ENCODE data around the gene RABEP2. TPM values are rescaled to one million over a fixed set of nuclear protein-coding genes. Genes with fewer than 3 reads are reported as not detected.
"Not testable (repeated sequence)": the region's sequence is repeated elsewhere in the genome, so short reads cannot be mapped to it uniquely, and the experiment has no call there.

Gene RABEP2
- total RNA-seq, 2 experiments from 2014 or later: 11.6 to 14.0 TPM

DNA sequence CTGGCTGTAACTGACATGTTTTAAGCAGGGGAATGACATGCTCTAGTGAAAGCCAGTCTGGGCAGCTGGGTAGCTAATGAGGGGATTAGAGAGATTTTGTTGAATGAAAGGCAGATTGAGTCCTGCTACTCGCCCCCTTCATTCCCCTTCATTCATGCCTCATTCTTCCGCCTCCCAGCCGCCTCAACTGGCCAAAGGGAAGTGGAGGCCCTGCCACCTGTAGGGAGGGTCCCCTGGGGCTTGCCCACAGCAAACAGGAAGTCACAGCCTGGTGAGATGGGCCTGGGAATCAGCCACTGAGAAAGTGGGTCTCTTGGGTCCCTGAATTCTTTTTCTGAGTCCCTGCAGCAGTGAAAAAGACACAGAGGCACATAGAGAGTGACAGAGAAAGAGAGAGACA, 5.6 kb upstream of the RABEP2 start:
- H3K4me3 Mint-ChIP-seq: no peak overlapping the region
- no peaks in the 10 kb centered on the region for H3K36me3 Mint-ChIP-seq (ENCODE audit: low read depth)
- DNase-seq: peak; percentile 28
- peaks cover 20% of the 10 kb centered on the region for H3K4me1 Mint-ChIP-seq (ENCODE audit: low read depth)
- H3K9me3 Mint-ChIP-seq: no peaks in the 10 kb centered on the region
- intact Hi-C loops (cut with micrococcal nuclease): no loop called here
- H3K27me3 Mint-ChIP-seq (ENCODE audit: low read depth): no peaks in the 10 kb centered on the region
- H3K27ac Mint-ChIP-seq: peak overlapping the region; percentile 37
- CTCF ChIA-PET: no interaction called here

DNA sequence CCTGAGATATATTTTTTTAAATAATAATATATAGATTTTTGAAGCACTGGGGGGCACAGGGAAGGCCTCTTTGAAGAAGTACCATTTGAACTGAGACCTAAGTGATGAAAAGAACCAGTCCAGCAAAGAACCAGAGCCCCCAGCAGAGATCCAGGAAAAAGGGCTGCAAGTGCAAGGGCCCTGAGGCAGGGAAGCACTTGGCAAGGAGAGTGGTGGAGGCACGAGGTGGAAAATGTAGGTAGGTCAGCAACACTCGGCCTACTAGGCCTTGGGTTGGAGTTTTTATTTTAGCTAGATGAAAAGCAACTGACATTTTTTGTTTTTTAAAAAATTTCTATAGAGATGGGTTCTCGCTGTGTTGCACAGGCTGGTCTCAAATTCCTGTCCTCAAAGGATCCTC, 5.2 kb upstream of the RABEP2 start:
- intact Hi-C loops (cut with micrococcal nuclease): no loop called here
- Mint-ChIP-seq H3K27me3 (ENCODE audit: low read depth) (no peaks in the 10 kb centered on the region), H3K4me3 (no peak overlapping the region), H3K4me1 (ENCODE audit: low read depth) (peaks cover 16% of the 10 kb centered on the region), H3K9me3 (no peaks in the 10 kb centered on the region), H3K27ac (peak overlapping the region; percentile 37), H3K36me3 (ENCODE audit: low read depth) (no peaks in the 10 kb centered on the region)
- CTCF ChIA-PET: no interaction called here
- no peak for DNase-seq

DNA sequence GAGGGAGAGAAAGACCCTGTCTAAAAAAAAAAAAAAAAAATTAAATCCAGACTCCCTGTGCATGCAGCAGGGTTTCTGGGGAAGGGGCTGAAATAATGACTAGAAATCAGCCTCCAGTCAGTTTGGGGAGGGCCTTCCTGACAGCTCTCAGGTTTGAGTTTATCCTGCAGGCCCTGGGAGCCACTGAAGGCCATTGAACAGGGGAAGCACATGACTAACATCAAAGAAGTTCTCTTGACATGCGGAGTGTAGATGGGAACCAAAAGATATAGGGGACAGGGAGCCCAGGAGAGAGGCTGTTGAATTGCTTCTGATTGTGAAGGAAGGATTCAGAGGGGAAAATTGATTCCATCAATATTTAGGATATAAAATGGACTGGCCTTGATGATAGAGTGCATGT, 2.8 kb upstream of the RABEP2 start:
- CTCF ChIA-PET: interaction anchor here (3.5 kb wide), 1 partner anchor 17 kb away, joined by 26 read pairs; no protein-coding TSS in a partner anchor
- intact Hi-C loops (cut with micrococcal nuclease): no loop called here
- DNase-seq: no peak

DNA sequence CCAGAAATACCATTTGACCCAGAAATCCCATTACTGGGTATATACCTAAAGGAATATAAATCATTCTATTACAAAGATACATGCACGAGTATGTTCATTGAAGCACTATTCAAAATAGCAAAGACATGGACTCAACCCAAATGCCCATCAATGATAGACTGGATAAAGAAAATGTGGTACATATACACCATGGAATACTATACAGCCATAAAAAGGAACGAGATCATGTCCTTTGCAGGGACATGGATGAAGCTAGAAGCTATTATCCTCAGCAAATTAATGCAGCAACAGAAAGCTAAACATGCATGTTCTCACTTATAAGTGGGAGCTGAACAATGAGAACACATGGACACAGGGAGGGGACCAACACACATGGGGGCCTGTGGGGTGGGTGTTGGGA, 1.2 kb upstream of the RABEP2 start:
- CTCF ChIA-PET: interaction anchor here (1.2 to 3.5 kb wide), 2 partner anchors 18 to 52 kb away, joined by 3 to 26 read pairs; no protein-coding TSS in a partner anchor
- DNase-seq; intact Hi-C loops (cut with micrococcal nuclease); H3K9me3 Mint-ChIP-seq; H3K27me3 Mint-ChIP-seq (ENCODE audit: low read depth); H3K36me3 Mint-ChIP-seq (ENCODE audit: low read depth): not testable (repeated sequence)
- Mint-ChIP-seq H3K4me1 (ENCODE audit: low read depth) (peaks cover 28% of the 10 kb centered on the region), H3K27ac (peak overlapping the region; percentile 99), H3K4me3 (peak overlapping the region; percentile 97)

More for the DNA sequence above, 2.8 kb upstream of the RABEP2 start:
- no peak overlapping the region for H3K27ac Mint-ChIP-seq
- no peaks in the 10 kb centered on the region for H3K27me3 Mint-ChIP-seq (ENCODE audit: low read depth)
- no peaks in the 10 kb centered on the region for H3K9me3 Mint-ChIP-seq
- H3K4me1 Mint-ChIP-seq (ENCODE audit: low read depth): peaks cover 28% of the 10 kb centered on the region
- no peaks in the 10 kb centered on the region for H3K36me3 Mint-ChIP-seq (ENCODE audit: low read depth)
- H3K4me3 Mint-ChIP-seq: no peak overlapping the region

DNA sequence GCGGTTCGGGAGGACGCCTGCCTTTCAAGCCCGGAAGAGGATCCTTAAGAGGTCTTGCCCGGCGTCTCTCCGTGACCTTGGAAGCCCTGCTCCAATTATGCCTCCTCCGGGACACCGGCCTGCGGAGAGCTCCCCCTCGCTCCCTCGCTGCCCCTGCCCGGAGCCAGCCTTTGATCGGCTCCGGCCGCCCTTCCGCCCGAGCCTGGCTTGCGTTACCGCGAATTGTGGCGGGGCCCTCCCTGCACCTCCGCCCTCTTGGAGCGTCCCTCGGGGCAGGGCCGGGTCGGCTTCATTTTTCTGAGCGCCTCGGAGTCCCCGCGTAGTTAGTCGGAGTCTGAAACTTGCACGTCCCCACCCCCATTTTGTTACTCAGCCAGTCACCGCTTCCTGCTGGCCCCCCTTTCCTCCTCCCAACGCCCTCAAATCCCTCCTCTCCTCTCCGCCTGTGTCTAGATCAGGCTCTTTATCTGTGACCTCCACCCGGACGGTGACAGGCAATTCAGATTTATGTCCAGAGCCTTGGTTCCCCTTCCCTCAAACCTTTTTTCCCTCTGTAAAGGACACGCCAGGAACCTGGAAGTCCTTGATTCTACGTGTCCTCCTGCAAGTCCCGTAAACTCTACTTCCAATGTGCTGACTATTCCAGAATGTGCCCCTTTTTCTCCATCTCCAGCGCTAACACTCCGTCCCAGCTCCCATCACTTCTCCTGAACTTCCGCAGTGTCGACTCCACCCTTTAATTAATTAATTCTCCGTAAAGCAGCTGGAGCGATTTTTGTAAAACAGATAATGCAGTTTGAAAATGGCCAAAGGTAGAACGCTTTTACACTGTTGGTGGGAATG, 569 bp upstream of the RABEP2 start:
- Mint-ChIP-seq H3K36me3 (ENCODE audit: low read depth) (peaks cover 4% of the 10 kb centered on the region), H3K9me3 (no peaks in the 10 kb centered on the region), H3K4me1 (ENCODE audit: low read depth) (peaks cover 22% of the 10 kb centered on the region), H3K27me3 (ENCODE audit: low read depth) (no peaks in the 10 kb centered on the region), H3K4me3 (peak overlapping the region; percentile 97), H3K27ac (peak overlapping the region; percentile 99)
- peak; percentile 94 for DNase-seq
- CTCF ChIA-PET: interaction anchor here (1.2 to 3.5 kb wide), 2 partner anchors 19 to 52 kb away, joined by 3 to 26 read pairs; no protein-coding TSS in a partner anchor
- intact Hi-C loops (cut with micrococcal nuclease): loop anchor here (1.0 to 2.0 kb wide), 6 partner anchors 11 to 101 kb away; partner anchors contain the start of genes NFATC2IP and TUFM

DNA sequence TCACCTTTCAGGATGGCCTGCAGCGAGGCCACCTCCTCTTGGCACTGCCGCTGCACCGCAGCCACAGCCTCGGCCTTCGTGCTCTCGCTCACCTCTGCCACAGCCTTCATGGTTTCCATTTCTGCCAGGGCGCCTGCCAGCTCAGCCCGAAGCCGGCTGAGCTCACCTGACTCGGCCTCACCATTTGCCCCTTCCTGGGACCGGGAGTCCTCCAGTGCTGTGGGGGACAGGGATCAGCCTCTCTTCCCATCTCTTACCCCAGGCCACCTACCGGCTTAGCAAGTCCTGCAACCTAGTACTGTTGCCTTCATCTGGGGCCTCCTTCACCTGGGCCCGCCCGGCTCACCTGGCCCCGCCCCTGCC, 658 bp downstream of the RABEP2 start:
- Mint-ChIP-seq H3K27me3 (ENCODE audit: low read depth) (no peaks in the 10 kb centered on the region), H3K4me1 (ENCODE audit: low read depth) (peaks cover 18% of the 10 kb centered on the region), H3K36me3 (ENCODE audit: low read depth) (peaks cover 5% of the 10 kb centered on the region), H3K27ac (peak overlapping the region; percentile 99), H3K4me3 (peak overlapping the region; percentile 97), H3K9me3 (no peaks in the 10 kb centered on the region)
- CTCF ChIA-PET: interaction anchor here (2.2 kb wide), 1 partner anchor 21 kb away, joined by 10 read pairs; no protein-coding TSS in a partner anchor
- DNase-seq: no peak
- intact Hi-C loops (cut with micrococcal nuclease): loop anchor here (1.0 to 2.0 kb wide), 2 partner anchors 44 to 61 kb away; partner anchors contain the start of gene SH2B1

DNA sequence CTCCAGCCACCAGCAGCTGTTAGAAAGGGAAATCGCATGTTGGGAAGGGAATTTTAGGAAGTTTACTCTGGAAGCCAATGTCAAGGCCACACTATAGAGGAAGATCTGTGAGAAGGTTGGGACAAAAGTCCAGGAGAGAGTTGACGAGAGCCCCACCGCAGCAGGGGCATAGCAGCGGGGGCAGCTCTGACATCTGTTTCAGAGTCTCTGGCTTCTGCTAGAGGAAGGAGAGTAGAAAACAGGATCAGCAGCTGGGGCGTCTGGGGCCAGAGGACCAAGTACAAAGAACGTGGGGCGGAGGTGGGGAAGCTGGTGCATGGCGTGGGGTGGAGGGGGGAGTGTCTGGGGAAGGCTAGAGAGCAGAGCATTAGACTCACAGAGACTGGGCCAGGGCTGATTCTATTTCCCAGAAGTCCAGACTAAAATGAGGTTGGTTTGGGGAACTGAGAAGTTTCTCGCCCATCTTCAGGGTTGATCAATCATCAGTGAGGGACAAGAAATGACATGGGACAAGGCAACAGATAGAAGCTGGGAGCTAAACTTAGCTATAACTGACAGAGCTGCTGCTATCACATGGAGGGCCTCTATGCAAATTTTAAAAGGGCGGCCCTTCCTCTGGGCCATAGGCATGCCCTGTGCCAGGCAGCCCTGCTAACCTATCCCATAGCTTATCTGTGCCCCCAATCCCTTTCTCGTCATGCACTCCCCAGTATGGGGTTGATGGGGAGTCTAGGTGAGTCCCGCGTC, 1.2 kb downstream of the RABEP2 start:
- Mint-ChIP-seq H3K27ac (peak overlapping the region; percentile 99), H3K27me3 (ENCODE audit: low read depth) (no peaks in the 10 kb centered on the region), H3K9me3 (no peaks in the 10 kb centered on the region), H3K4me3 (peak overlapping the region; percentile 97), H3K4me1 (ENCODE audit: low read depth) (peaks cover 18% of the 10 kb centered on the region), H3K36me3 (ENCODE audit: low read depth) (peaks cover 8% of the 10 kb centered on the region)
- CTCF ChIA-PET: interaction anchor here (2.2 kb wide), 1 partner anchor 21 kb away, joined by 10 read pairs; no protein-coding TSS in a partner anchor
- intact Hi-C loops (cut with micrococcal nuclease): loop anchor here (1.0 to 2.0 kb wide), 2 partner anchors 43 to 61 kb away; partner anchors contain the start of gene SH2B1
- no peak for DNase-seq

DNA sequence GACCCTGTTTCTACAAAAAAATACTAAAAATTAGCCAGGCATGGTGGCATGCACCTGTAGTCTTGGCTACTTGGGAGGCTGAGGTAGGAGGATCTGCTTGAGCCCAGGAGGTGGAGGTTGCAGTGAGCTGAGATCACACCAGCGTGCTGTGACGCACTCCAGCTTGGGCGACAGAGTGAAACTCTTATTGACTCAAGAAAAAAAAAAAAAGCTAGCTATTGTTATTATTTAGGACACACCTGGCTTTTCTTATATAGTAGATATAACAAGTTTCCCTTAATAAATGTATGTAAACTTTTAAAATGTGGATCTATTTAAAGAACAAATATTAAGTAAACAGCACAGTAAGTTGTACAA, 1.8 kb downstream of the RABEP2 start:
- Mint-ChIP-seq H3K4me1 (ENCODE audit: low read depth) (peaks cover 18% of the 10 kb centered on the region), H3K27ac (no peak overlapping the region), H3K4me3 (peak overlapping the region; percentile 43), H3K27me3 (ENCODE audit: low read depth) (no peaks in the 10 kb centered on the region), H3K9me3 (no peaks in the 10 kb centered on the region), H3K36me3 (ENCODE audit: low read depth) (peaks cover 8% of the 10 kb centered on the region)
- no peak for DNase-seq
- intact Hi-C loops (cut with micrococcal nuclease): no loop called here
- CTCF ChIA-PET: interaction anchor here (2.2 kb wide), 1 partner anchor 22 kb away, joined by 10 read pairs; no protein-coding TSS in a partner anchor

DNA sequence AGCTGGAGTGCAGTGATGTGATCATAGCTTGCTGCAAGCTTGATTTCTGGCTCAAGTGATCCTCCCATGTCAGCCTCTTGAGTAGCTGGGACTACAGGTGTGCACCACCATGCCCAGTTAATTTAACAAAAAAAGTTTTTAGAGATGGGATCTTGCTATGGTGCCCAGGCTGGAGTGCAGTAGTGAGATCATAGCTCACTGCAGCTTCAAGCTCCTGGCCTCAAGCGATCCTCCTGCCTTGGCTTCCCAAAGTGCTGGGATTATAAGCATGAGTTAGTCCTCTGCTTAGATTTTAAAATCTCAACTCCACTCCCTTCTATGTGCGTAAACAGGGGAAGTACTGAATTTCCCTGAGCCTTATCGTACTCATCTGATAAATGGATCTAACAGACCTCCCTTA, 6.3 kb downstream of the RABEP2 start:
- Mint-ChIP-seq H3K9me3 (no peaks in the 10 kb centered on the region), H3K27me3 (ENCODE audit: low read depth) (no peaks in the 10 kb centered on the region), H3K4me1 (ENCODE audit: low read depth) (peaks cover 3% of the 10 kb centered on the region), H3K4me3 (no peak overlapping the region), H3K36me3 (ENCODE audit: low read depth) (peaks cover 18% of the 10 kb centered on the region), H3K27ac (no peak overlapping the region)
- intact Hi-C loops (cut with micrococcal nuclease): no loop called here
- CTCF ChIA-PET: interaction anchor here (1.1 kb wide), 1 partner anchor 27 kb away, joined by 3 read pairs; no protein-coding TSS in a partner anchor
- DNase-seq: no peak

DNA sequence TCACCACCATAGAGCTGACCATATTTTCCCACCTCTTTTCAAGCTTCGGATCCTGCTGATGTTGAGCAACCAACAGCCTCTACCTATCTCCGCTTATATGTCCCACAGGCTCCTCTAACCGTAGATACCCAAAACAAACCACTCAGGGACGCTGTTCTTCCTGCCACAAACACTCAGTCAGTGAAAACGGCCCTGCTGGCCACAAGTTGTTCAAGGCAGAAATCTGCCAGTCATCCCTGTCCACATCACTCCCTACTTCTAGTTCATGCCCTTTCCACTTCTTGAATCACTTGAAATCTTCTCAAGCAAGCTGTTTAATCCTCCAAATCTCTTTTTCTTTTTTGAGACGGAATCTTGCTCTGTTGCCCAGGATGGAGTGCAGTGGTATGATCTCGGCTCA, 7.9 kb downstream of the RABEP2 start:
- no peaks in the 10 kb centered on the region for H3K9me3 Mint-ChIP-seq
- H3K36me3 Mint-ChIP-seq (ENCODE audit: low read depth): peaks cover 21% of the 10 kb centered on the region
- H3K27ac Mint-ChIP-seq: no peak overlapping the region
- no peak for DNase-seq
- CTCF ChIA-PET: no interaction called here
- H3K27me3 Mint-ChIP-seq (ENCODE audit: low read depth): no peaks in the 10 kb centered on the region
- no peak overlapping the region for H3K4me3 Mint-ChIP-seq
- intact Hi-C loops (cut with micrococcal nuclease): no loop called here
- no peaks in the 10 kb centered on the region for H3K4me1 Mint-ChIP-seq (ENCODE audit: low read depth)

DNA sequence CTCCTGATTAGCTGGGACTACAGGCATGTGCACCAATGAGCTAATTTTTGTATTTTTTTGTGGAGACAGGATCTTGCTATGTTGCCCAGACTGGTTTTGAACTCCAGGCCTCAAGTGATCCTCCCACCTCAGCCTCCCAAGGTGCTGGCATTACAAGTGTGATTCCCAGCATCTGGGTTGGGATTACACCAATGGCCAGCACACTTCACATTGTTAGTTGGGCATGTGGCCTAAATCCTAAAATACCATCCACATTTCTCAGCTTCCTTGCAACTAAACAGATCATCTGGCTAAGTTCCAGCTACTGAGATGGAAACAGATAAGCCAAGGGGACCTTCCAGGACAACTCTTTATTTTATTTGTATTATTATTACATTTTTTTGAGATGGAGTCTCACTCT, 9.9 kb downstream of the RABEP2 start:
- peaks cover 17% of the 10 kb centered on the region for H3K36me3 Mint-ChIP-seq (ENCODE audit: low read depth)
- H3K9me3 Mint-ChIP-seq: no peaks in the 10 kb centered on the region
- H3K27ac Mint-ChIP-seq: no peak overlapping the region
- no peaks in the 10 kb centered on the region for H3K27me3 Mint-ChIP-seq (ENCODE audit: low read depth)
- no peak for DNase-seq
- no peaks in the 10 kb centered on the region for H3K4me1 Mint-ChIP-seq (ENCODE audit: low read depth)
- CTCF ChIA-PET: no interaction called here
- H3K4me3 Mint-ChIP-seq: no peak overlapping the region
- intact Hi-C loops (cut with micrococcal nuclease): no loop called here

DNA sequence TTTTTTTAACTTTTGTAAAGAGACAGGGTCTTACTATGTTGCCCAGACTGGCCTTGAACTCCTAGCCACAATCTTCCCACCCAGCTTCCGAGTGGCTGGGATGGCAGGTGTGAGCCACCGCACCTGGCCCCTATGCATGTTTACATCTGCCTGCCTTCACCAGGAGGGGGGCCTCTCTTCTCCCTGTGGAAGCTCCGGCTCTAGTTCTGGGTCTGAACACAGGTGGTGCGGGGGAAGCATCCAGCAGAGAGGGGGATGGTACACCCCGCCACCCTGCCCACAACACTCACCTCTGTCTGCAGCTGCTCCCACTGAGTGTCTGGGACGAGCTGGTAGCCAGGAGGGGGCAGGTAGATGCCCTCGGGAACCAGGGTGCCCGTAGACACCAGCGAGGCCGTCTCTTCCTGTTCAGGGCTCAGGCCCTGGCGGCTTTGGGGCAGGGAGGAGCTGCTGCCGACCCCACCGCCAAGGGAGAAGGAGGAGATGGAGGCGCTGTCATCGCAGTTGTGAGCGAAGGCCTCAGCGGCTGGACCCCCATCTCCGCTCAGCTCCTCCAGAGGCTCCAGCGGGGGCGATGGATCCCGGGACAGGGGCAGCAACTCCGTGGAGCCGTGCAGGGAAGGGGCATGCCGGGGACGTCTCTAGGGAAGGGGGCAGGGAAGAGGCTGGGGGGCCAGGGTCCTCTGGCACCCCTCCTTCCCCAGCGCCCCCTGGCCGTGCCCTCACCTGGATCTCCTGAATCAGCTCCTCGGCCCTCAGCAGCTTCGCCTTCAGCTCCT, 10.9 kb downstream of the RABEP2 start:
- Mint-ChIP-seq H3K27ac (no peak overlapping the region), H3K4me3 (no peak overlapping the region), H3K9me3 (no peaks in the 10 kb centered on the region), H3K4me1 (ENCODE audit: low read depth) (no peaks in the 10 kb centered on the region), H3K36me3 (ENCODE audit: low read depth) (peaks cover 14% of the 10 kb centered on the region), H3K27me3 (ENCODE audit: low read depth) (no peaks in the 10 kb centered on the region)
- intact Hi-C loops (cut with micrococcal nuclease): no loop called here
- CTCF ChIA-PET: interaction anchor here (1.1 kb wide), 1 partner anchor 31 kb away, joined by 3 read pairs; no protein-coding TSS in a partner anchor
- DNase-seq: no peak

Measured in activated naive CD4-positive, alpha-beta T cell treated with anti-CD3 and anti-CD28 coated beads for 36 hours (primary cell).